Occipital lobe (tissue), 2 donors: ENCODE data around the gene FMO3. TPM values are rescaled to one million over a fixed set of nuclear protein-coding genes. Genes with fewer than 3 reads are reported as not detected.

ENCODE experiments used
- DNase-seq: peaks from one replicate; lab custom pipeline; 2025; lab: John Stamatoyannopoulos, UW
- total RNA-seq: library from RNA; depleted of rRNA; stranded (reverse); fragments of >200 nt; gene quantifications from one replicate; pipeline ENCODE4 v1.2.3, GENCODE V29; 2014

The FMO3 gene
- not detected for total RNA-seq

GRCh38 chr1:171090604-171091003 is at the start of gene FMO3:
FMO3 (plus strand) TSS chr1:171090905; CDS start chr1:171092659, 1,754 bp downstream.
- no peak for DNase-seq

DNA sequence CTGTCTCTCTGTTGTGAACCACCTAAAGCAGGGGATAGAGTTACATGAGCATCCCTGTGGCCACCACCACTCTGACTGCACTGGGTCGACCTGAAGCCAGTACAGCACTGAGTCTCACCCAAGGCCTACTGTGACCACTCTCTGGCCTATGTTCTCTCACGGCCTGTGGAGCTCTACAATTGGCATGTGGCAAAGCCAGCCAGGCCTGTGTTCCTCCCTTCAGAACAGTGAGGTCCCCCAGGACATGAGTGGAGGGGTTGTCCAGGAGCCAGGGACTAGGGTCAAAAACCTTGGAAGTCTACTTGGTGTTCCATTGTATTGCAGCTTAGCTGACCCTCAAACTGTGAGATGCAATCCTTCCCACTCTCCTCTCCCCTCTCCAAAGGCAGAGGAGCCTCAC is 42.7 kb upstream of the FMO3 start:
- no peak for DNase-seq

DNA sequence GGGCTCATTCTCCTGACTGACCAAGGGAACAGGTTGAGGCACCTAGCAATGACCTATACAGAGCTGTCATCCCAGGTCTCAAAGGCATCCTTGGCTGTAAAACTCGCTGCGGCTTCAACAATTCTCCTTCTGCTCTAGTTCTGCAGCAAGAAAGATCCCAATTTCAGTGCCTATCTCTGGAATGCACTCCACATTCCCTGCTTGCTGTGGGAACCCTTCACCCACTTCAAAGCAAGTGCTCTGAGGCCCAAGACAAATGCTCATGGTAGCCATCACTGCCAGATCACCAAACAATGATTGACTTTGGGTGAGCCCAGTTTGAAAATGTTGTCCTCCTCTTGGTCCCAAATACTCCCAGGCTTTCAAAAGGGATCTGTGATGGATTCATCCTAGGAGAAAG is 37.7 kb upstream of the FMO3 start:
- no peak for DNase-seq

DNA sequence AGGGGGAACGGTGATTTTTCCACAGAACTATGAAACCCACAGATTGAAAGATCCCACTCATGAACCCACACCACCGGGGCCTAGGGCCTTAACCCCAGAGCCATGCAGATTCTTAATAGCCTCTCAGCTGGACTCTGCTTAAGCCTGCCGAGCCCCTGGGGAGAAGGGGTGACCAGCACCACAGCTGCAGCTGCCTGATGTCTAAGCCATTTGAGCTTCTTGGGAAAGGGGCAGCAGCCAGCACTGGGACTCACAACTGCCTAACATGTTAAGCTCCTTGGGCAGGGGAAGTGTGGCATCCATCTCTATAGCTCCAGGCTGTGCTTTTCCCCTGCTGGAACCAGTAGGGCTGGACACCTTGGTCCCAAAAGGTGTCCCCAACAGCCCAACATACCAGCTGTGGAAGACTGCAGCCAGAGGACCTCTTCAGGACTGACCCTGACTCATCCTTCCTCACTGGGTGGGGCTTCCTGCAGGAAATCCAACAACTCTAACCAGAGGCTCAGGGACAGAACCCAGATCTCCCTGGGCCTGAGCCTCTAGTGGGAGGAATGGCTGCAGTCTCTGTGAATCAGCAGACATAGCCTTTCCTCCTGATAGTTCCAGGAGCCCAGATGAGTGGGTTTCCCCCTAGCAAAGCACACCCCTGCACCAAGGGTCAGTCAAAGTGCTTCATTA is 34.6 kb upstream of the FMO3 start:
- DNase-seq: no peak

DNA sequence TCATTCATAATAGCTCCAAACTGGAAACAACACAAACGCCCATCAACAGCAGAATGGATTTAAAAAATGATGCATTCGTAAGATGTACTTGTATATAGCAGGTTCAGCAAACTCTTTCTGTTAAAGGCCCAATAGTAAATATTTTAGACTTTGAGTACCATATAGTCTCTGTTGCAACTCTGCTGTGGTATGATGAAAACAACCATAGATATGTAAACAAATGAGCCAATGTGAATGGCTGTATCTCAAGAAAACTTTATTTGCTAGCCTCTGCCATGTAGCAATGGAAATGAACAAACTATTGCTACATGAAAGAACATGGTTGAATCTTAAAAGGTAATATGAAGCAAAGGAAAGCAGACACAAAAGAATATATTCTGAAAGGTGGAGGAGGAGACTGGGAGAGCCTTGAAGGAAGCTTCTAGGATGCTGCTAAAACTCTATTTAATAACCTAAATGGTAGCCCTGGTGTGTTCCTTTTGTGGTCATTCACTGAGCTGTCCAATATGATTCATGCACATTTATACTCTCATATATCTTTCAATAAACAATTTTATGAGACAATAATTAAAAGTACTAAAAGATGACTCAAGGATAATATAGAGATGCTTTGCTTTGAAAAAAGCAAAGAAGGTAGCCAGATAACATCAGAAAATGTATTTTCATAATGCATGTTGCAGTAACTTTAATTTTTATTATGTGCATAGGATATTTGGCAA is 29.1 kb upstream of the FMO3 start:
- no peak for DNase-seq

GRCh38 chr1:171062902-171063301 is 27.8 kb upstream of the FMO3 start:
- no peak for DNase-seq

GRCh38 chr1:171075041-171075440 is 15.7 kb upstream of the FMO3 start:
- DNase-seq: no peak

DNA sequence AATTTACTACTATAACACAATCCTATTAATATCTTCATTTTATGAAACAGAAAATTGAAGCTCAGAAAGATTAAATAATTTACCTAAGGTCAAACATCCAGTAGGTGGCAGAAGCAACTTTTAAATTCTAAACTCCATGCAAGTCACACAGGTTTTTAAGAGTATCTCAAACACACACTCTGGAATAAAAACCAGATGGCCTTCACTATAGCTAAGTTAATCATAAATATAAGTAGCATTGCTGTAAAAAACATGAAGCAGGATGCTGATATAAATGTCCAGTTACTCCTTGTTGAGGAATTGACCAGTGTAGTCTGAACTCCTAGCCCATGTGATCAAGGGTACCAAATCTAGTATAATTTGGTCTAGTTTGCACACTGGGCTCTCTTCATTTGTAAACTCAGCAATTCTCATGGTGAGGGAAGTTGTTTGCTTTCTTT is 9.4 kb upstream of the FMO3 start:
- no peak for DNase-seq

- DNase-seq: peak; percentile 1
Observed at GRCh38 chr1:171081763-171082201, 8.9 kb upstream of the FMO3 start.

- DNase-seq: no peak
Observed at GRCh38 chr1:171082606-171083005, 8.1 kb upstream of the FMO3 start.

- no peak for DNase-seq
Observed at GRCh38 chr1:171083222-171083621, 7.5 kb upstream of the FMO3 start.

- DNase-seq: no peak
Observed at GRCh38 chr1:171084091-171084490, 6.6 kb upstream of the FMO3 start.

GRCh38 chr1:171084870-171085269 is 5.8 kb upstream of the FMO3 start:
- DNase-seq: no peak

DNA sequence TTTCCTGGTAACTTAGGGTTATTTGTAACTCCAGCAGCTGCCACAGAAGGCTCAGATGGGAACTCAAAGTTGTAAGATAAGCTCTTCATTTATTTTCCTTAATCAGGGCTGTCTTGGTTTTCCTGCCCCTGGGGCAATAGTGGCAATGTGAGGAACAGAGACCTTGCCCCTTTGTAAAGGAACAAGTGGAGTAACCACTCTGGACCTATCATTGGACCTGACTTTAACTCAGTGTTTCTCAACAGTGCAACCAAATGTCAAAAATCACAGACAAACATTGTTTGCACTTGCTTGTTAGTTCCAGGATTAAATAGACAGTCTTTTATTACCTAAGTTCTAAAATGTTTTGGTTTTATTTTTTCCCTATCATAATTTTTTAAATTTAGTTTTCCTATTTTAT is 2.8 kb upstream of the FMO3 start:
- no peak for DNase-seq

- no peak for DNase-seq
Observed at GRCh38 chr1:171103862-171104261, 13.2 kb downstream of the FMO3 start.

GRCh38 chr1:171107262-171107940 is 16.7 kb downstream of the FMO3 start:
- no peak for DNase-seq

GRCh38 chr1:171107969-171108368 is 17.3 kb downstream of the FMO3 start:
- no peak for DNase-seq

GRCh38 chr1:171109966-171110365 is 19.3 kb downstream of the FMO3 start:
- no peak for DNase-seq

DNA sequence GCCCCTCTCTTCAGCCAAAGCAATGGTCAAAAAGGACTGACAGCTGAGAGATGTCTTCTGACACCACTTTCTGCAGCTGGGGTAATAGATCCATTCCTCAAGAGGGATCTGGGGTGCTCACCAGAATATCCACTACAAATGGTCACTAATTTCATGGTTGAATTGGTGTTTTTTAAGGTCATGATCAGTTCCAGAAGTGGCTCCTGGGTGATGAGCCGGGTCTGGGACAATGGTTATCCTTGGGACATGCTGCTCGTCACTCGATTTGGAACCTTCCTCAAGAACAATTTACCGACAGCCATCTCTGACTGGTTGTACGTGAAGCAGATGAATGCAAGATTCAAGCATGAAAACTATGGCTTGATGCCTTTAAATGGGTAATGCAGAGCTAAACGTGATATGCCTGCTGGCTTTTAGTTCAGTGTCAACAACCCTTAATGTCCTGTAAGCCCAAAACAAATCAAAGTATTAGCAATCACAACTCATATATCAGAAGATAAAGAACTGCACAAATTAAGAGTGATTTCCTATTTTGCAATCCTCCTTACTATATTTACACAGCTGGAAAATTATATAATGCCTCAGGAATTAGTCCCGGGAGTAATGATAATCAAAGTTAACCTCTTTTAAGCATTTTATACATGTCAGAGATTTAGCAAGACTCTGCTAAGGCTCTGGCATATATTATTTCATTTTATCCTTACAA is 20.1 kb downstream of the FMO3 start:
- DNase-seq: no peak

DNA sequence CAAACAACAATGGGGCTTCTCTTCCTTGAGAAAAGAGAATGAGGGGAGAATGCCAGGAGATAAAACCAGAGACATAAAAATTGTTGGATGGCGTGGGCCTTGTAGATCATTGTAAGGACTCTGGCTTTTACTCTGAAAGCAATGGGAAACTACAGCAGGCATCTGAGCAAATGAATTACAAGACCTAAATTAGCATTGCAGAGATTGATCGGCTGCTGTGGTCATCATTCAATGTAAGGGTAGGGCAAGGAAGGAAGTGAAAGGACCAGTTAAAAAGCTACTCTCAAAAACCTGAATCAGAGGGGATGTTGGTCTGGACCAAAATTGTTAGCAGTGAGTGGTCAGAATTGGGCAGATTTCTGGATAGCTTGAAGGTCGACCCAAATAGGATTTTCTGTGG is 21.4 kb downstream of the FMO3 start:
- no peak for DNase-seq

- DNase-seq: no peak
Observed at GRCh38 chr1:171113382-171113781, 22.7 kb downstream of the FMO3 start.
